ENCODE data around the gene TMEM51.
A peak's percentile ranks its signal among the peaks of the same experiment; 100 is the strongest.

TMEM51 gene

GRCh38 chr1:15170071-15170470, 16.5 kb downstream of the TMEM51 start:
- ATAC-seq (ENCODE audit: low read depth) (no peak), DNase-seq (ENCODE audit: low spot score) (no peak)
- no peaks in the 10 kb centered on the region for H3K36me3 ChIP-seq (ENCODE audit: low read depth)
- no peaks in the 10 kb centered on the region for H3K9me3 ChIP-seq (ENCODE audit: severe bottlenecking)
- H3K27me3 ChIP-seq (ENCODE audit: insufficient read depth, poor library complexity, severe bottlenecking) = no peaks in the 10 kb centered on the region
- no peak overlapping the region for H3K4me3 ChIP-seq (ENCODE audit: severe bottlenecking)
- peaks cover 46% of the 10 kb centered on the region for H3K4me1 ChIP-seq (ENCODE audit: insufficient read depth, poor library complexity, severe bottlenecking)
- no peak for TF ChIP-seq CTCF (IDR thresholded peaks at IDR 0.05; ENCODE audit: poor library complexity, severe bottlenecking)
- H3K27ac ChIP-seq (ENCODE audit: poor library complexity, severe bottlenecking) = peak overlapping the region; percentile 92

- no peak for TF ChIP-seq CTCF (IDR thresholded peaks at IDR 0.05; ENCODE audit: poor library complexity, severe bottlenecking)
- ATAC-seq (ENCODE audit: low read depth) = no peak
- peak overlapping the region; percentile 92 for H3K27ac ChIP-seq (ENCODE audit: poor library complexity, severe bottlenecking)
- peaks cover 46% of the 10 kb centered on the region for H3K4me1 ChIP-seq (ENCODE audit: insufficient read depth, poor library complexity, severe bottlenecking)
- H3K27me3 ChIP-seq (ENCODE audit: insufficient read depth, poor library complexity, severe bottlenecking) = no peaks in the 10 kb centered on the region
- H3K9me3 ChIP-seq (ENCODE audit: severe bottlenecking) = no peaks in the 10 kb centered on the region
- no peak overlapping the region for H3K4me3 ChIP-seq (ENCODE audit: severe bottlenecking)
- H3K36me3 ChIP-seq (ENCODE audit: low read depth) = no peaks in the 10 kb centered on the region
- DNase-seq (ENCODE audit: low spot score) = no peak
Observed at GRCh38 chr1:15171271-15171908, 17.8 kb downstream of the TMEM51 start.

GRCh38 chr1:15172405-15173259, 19.1 kb downstream of the TMEM51 start:
- TF ChIP-seq CTCF (IDR thresholded peaks at IDR 0.05; ENCODE audit: poor library complexity, severe bottlenecking) = no peak
- Histone ChIP-seq H3K4me1 (ENCODE audit: insufficient read depth, poor library complexity, severe bottlenecking) (peaks cover 45% of the 10 kb centered on the region), H3K9me3 (ENCODE audit: severe bottlenecking) (no peaks in the 10 kb centered on the region), H3K27ac (ENCODE audit: poor library complexity, severe bottlenecking) (peak overlapping the region; percentile 92), H3K27me3 (ENCODE audit: insufficient read depth, poor library complexity, severe bottlenecking) (no peaks in the 10 kb centered on the region), H3K4me3 (ENCODE audit: severe bottlenecking) (no peak overlapping the region), H3K36me3 (ENCODE audit: low read depth) (no peaks in the 10 kb centered on the region)
- DNase-seq (ENCODE audit: low spot score) (no peak), ATAC-seq (ENCODE audit: low read depth) (peak; percentile 69)

- H3K36me3 ChIP-seq (ENCODE audit: low read depth) = no peaks in the 10 kb centered on the region
- ATAC-seq (ENCODE audit: low read depth) (peak; percentile 47), DNase-seq (ENCODE audit: low spot score) (no peak)
- H3K4me1 ChIP-seq (ENCODE audit: insufficient read depth, poor library complexity, severe bottlenecking) = peaks cover 38% of the 10 kb centered on the region
- H3K27ac ChIP-seq (ENCODE audit: poor library complexity, severe bottlenecking) = peak overlapping the region; percentile 92
- H3K27me3 ChIP-seq (ENCODE audit: insufficient read depth, poor library complexity, severe bottlenecking) = no peaks in the 10 kb centered on the region
- H3K4me3 ChIP-seq (ENCODE audit: severe bottlenecking) = no peak overlapping the region
- H3K9me3 ChIP-seq (ENCODE audit: severe bottlenecking) = no peaks in the 10 kb centered on the region
- TF ChIP-seq CTCF (IDR thresholded peaks at IDR 0.05; ENCODE audit: poor library complexity, severe bottlenecking) = no peak
Observed at GRCh38 chr1:15173863-15174614, 20.5 kb downstream of the TMEM51 start.
